Glomerular visceral epithelial cell (primary cell): Measurements from ENCODE around the gene CYSTM1.

Experiments used
- DNase-seq: peaks from one replicate; pipeline ENCODE4 v3.0.0-alpha.2; 2016; ENCODE audit errors: extremely low spot score

Gene CYSTM1

DNA sequence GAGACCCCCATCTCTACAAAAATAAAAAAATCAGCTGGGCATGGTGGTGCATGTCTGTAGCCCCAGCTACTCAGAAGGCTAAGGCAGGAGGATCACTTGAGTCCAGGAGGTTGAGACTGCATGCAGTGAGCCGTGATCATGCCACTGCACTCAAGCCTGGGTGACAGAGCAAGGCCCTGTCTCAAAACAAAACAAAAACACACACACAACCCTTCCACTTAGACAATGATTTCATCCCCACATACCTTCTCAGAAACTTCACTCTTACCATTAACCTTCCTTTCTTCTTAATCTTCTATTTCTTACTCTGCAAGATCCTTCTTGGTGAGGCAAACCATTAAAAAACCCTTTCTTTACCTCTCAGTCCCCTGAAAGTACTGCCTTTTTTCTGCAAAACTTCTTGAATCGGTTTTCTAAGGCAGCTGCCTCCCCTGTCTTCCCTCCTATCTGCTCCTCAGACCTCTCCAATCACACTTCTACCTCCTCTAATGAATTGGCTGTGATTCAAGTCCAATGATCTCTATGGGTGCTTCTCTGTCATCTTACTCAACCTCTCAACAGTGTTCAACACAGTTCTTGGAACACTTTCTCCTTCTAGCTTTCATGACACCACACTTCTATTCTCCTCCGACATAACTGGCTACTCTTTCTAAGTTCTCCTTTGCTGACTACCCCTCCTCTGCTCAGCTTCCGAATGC lies 80.6 kb downstream of the CYSTM1 start:
- no peak for DNase-seq

DNA sequence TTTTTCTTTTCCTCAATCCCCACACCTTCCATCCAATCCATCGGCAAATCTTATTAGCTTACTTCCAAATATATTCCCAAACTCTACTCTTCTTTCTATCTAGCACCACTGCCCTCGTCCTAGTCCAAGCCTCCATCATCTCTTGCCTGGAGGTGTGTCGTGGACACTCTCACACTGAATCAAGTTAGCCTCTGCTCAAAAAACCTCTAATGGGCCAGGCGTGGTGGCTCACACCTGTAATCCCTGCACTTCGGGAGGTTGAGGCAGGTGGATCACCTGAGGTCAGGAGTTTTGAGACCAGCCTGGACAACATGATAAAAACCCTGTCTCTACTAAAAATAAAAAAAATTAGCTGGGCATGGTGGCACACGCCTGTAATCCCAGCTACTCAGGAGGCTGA lies 81.7 kb downstream of the CYSTM1 start:
- DNase-seq: no peak

DNA sequence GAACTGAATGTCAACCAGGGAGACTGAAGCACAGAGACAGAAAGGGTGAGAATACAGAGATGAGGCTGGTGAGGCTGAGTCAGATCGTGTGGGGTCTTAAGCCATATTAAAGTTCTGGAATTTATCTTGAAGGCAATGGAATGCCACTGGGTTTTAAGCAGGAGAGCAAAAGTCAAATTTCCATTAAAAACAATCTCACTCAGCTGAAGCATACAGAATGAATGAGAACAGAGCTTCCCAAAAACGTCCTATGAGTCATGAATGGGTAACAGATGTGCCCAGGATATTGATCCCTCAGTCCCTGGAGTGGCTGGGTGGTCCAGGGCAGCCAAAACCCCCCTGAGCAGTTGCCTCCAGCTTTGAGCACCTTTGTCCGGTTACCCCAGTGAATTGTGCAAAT lies 83.0 kb downstream of the CYSTM1 start:
- DNase-seq: no peak

GRCh38 chr5:140258873-140259272 lies 83.9 kb downstream of the CYSTM1 start:
- no peak for DNase-seq

- no peak for DNase-seq
Observed at GRCh38 chr5:140259500-140259899, 84.5 kb downstream of the CYSTM1 start.

- DNase-seq: no peak
Observed at GRCh38 chr5:140260089-140260656, 85.2 kb downstream of the CYSTM1 start.

GRCh38 chr5:140261403-140262171 lies 86.6 kb downstream of the CYSTM1 start:
- DNase-seq: peak; percentile 88

DNA sequence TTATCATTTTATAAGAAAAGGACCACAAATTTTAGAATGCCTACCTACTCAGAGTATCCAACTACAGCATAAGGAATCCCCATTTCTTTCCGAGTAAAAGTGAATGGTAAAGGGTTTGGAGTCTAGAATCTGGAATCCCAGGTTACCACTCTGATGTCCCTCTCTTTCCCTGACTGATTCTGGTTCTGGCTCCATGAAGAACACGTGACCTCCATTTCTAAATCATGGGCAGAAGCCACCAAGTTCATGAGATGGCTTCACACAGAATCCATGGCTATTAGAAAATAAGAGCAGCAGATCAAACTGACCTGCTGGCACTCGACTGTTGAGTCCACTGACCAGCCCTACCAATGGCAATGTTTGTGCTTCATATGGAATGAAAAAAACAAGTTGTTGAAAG lies 87.2 kb downstream of the CYSTM1 start:
- no peak for DNase-seq

DNA sequence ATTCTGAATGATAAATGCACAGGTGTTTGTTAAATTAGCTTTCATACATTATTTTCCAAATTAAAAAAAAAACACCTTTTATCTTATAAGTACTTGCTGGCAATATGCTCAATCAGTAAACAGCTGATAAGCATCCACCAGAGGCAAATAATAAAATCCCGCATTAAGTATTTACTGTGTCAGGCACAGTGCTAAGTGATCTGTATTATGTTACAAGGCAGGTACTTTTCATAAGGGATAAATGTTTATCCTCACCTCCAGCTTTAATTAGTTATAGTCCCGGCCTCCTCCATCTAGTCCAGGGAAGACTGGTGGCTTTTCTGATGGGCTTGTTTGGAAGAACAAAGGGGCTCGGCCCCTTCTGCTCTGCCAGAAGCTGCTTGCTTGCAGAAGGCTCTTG lies 87.9 kb downstream of the CYSTM1 start:
- no peak for DNase-seq

DNA sequence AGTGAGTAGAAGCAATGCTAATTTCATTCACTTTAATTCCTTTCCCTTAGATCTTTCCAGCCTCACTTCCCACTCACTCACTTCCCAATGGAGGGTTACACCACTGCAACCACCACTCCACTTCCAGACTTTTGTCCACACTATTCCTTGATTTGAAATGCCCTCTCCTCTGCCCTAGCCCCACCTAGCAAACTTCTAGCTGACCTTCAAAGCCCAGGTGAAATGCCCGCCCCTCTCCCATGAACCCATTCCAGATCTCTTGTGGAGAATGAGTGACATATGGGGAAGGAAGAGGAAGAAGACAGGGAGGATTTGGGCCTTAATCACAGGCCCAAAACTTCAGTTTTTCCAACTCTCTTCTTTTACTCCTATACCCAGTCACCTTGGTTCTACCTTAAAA lies 90.9 kb downstream of the CYSTM1 start:
- no peak for DNase-seq

DNA sequence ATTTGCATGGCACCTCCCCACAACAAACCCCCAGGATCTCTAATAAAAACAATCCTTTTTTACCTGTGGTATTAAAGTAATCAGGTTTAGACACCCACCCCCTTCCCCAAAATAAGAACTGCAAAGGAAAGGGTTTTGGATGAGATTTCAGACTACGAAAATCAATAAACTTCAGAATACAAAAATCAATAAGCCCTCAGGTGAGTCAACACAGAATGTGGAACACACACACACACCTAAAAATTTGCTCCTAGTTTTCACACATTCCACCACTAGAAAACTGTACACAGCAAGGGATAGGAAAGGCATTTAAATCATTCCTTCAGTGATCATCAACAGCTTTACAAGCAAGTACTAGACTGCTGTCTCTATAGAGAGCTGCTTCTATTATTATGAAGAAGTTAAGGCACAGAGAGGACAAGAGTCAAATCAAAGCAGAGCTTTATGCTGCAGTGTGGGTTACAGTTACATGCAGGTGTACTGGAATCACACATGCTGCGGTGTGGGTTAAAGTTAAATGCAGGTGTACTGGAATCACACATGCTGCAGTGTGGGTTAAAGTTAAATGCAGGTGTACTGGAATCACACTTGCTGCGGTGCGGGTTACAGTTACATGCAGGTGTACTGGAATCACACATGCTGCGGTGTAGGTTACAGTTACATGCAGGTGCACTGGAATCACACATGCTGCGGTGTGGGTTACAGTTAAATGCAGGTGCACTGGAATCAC lies 91.6 kb downstream of the CYSTM1 start:
- no peak for DNase-seq

GRCh38 chr5:140267201-140267540 lies 92.2 kb downstream of the CYSTM1 start:
- no peak for DNase-seq

GRCh38 chr5:140267559-140268018 lies 92.6 kb downstream of the CYSTM1 start:
- DNase-seq: no peak

DNA sequence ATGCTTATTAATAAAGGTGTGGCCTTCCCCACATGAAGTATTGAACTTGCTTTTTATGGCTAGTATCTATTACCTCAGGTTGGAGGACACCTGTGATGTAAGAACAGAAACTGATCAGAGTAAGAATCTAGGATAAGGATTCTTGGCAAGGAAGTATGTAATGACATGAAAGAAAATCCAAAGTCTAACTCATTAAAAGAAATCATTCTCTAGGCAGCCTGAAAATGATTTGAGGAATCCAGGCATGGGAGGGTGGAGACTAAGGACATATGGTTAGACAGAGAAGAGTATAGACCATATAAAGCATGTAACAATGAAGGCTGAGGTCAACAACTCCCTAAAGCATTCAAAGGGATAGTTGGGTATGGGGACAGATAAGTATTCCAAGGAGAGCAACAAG lies 95.0 kb downstream of the CYSTM1 start:
- no peak for DNase-seq

DNA sequence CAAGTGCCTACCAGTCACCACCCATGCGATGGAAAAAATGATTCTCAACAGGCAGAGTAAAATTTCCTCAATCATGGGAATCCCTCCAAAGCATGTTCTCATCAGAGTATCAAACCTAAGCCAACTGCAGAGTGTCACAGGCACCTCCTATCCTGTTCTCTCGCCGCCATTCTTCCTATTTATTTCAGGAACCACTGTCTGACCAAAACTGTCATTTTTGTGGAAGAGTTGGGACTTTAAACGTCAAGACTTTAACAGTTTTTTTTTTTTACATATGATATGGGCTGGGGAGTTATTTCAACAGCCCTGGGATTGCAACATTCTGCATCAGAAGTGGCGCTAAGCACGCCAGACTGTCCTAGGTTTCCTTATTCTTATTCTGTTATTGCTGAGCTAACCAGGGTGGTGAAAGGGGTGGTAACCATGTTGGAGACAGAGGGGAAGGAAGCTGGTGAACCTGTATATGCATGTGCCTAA lies 98.5 kb downstream of the CYSTM1 start:
- no peak for DNase-seq

DNA sequence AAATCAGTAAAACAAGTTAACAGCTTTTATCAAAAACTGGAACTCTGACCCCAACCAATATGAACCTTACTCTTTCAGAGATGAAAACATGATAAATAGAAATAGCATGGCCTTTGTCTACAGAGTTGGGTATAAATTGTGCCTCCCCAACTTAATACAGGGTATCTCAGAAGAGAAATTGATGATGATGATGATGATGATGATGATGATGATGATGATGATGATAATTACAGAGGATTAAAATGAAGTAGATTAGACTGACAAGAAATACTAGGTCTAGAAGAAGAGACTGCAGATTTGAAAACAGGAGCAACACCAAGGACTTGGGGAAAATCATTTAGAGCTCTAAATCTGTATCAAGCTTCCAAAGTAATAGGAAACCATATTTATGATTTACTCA lies 100.8 kb downstream of the CYSTM1 start:
- no peak for DNase-seq

- no peak for DNase-seq
Observed at GRCh38 chr5:140282266-140282665, 107.3 kb downstream of the CYSTM1 start.

DNA sequence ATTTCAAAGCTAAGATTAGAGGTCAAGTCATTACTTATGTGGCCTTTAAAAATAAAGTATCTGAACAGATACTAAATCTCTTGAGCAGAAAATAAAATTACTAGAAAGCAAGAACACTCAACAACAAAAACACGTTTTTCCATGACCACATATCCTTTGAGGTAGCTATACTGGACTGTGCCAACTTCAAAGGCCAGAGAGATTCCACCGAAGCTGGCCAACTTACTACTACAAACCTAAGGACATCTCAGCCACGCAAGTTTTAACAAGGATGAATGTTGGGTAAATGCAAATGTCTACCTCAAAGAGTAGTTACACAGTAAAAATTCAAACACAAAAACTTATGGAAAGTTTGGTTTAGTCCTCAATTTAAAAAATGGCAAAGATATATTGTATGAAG lies 109.0 kb downstream of the CYSTM1 start:
- DNase-seq: no peak

- DNase-seq: no peak
Observed at GRCh38 chr5:140286424-140286823, 111.4 kb downstream of the CYSTM1 start.

DNA sequence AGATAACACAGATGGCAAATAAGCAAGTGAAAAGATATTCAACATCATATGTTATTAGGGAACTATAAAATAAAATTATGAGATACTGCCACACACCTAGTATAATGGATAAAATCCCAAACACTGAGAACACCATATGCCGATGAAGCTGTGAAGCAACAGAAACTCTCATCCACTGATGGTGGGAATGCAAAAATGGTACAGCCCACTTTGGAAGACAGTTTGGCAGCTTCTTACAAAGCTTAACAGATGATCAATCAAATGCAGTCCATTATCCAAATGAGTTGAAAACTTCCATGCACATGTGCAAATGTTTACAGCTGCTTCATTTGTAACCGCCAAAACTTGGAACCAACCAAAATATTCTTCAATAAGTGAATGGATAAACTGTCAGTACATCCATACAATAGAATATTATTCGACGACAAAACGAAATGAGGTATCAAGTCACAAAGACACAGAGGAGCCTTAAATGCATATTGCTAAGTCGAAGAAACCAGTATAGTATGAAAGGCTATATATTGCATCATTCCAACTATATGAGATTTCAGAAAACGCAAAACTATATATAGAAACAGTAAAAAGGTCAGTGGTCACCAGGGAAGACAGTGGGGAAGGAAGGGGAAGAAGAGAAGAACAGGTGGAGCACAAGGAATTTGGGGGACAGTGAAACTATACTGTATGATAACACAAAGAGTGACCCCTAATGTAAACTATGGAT lies 113.0 kb downstream of the CYSTM1 start:
- DNase-seq: no peak

DNA sequence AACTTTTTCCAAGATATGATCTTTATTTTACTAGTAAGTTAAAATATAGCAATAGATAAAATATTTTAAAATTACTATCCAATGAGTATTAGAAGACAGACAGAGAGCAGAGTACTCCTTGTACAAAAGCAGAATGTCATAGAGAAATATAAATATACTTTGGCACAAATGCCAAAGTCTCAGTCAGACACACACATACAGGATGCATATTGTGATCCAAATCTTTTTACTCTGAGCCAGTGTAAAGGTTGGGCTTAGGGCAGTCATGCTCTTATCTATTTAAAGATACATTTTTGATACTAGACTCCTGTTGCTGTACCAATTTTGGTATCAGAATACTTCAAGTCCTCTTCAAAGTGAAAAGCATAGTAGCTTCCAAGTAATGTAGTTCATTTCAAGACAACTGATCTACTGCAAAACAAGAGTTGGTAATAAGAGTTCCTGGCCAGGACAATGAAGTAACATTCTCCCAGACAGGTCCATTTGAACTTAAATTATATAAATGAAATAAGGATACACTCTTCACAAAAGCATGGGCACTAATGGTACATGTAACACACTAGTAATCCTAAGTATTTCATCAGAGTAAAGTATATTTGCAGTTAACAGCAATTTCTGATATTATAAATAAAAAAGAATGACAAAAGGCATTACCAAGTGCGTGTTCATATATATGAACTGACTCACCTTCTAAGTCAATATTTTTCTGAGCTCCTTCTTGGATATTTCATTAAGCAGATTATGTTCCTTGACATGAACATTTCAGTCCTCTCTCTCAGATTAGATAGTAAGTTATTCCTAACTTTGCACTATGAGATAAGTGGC lies 117.4 kb downstream of the CYSTM1 start:
- no peak for DNase-seq
